AG09319 (cell line): Measurements from ENCODE around the gene SUPT3H.

Experiments
- DNase-seq: peaks from one replicate; pipeline ENCODE4 v3.0.0-alpha.2; 2010; ENCODE audit warnings: low read depth; ENCODE audit errors: extremely low read depth
- CTCF ChIP-seq: IDR thresholded peaks from 2 replicates; pipeline ENCODE4 v1.5.1; 2011; ENCODE audit warnings: low read depth, mild to moderate bottlenecking, inconsistent platforms, low read length, moderate library complexity

SUPT3H gene

GRCh38 chr6:45323656-45324224 is 54.0 kb downstream of the SUPT3H start:
- no peak for TF ChIP-seq CTCF
- DNase-seq, result no peak

GRCh38 chr6:45320349-45320748 is 57.4 kb downstream of the SUPT3H start:
- no peak for DNase-seq
- TF ChIP-seq CTCF, result no peak

DNA sequence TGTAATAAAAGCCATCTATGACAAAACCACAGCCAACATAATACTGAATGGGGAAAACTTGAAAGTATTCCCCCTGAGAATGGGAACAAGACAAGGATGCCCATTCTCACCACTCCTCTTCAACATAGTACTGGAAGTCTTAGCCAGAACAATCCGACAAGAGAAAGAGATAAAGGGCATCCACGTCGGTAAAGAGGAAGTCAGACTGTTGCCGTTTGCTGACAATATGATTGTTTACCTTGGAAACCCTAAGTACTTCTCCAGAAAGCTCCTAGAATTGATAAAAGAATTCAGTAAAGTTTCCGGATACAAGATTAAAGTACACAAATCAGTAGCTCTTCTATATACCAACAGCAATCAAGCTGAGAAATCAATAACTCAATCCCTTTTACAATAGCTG is 63.6 kb downstream of the SUPT3H start:
- TF ChIP-seq CTCF, result no peak
- no peak for DNase-seq

GRCh38 chr6:45310118-45310788 is 67.5 kb downstream of the SUPT3H start:
- TF ChIP-seq CTCF, result no peak
- DNase-seq, result no peak

DNA sequence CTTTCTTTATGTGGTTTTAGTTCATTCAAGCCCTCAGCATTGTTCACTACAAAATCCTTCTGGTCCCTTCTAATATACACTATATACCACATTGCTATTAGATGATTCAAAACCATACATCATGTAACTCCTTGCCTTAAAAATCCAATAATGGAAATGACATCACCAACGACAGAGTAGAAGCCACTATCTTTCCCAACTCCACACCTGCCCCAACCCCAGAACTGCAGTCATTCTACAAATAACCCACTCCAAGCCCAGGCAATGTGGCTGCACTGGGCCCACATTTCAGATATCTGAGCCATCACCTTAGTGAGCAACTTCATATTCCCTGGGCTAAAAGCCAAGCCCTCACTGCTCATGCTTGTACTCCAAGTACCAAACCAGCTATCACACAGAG is 72.2 kb downstream of the SUPT3H start:
- no peak for DNase-seq
- no peak for TF ChIP-seq CTCF

DNA sequence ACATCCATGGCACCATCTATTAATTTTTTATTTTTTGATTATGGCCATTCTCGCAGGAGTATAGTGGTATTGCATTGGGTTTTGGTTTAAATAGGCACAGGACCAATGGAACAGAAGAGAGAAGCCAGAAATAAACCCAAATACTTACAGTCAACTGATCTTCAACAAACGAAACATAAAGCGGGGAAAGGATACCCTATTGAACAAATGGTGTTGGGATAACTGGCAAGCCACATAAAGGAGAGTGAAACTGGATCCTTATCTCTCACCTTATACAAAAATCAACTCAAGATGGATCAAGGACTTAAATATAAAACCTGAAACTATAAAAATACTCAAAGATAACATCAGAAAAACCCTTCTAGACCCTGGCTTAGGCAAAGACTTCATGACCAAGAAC is 74.9 kb downstream of the SUPT3H start:
- DNase-seq, result no peak
- no peak for TF ChIP-seq CTCF

DNA sequence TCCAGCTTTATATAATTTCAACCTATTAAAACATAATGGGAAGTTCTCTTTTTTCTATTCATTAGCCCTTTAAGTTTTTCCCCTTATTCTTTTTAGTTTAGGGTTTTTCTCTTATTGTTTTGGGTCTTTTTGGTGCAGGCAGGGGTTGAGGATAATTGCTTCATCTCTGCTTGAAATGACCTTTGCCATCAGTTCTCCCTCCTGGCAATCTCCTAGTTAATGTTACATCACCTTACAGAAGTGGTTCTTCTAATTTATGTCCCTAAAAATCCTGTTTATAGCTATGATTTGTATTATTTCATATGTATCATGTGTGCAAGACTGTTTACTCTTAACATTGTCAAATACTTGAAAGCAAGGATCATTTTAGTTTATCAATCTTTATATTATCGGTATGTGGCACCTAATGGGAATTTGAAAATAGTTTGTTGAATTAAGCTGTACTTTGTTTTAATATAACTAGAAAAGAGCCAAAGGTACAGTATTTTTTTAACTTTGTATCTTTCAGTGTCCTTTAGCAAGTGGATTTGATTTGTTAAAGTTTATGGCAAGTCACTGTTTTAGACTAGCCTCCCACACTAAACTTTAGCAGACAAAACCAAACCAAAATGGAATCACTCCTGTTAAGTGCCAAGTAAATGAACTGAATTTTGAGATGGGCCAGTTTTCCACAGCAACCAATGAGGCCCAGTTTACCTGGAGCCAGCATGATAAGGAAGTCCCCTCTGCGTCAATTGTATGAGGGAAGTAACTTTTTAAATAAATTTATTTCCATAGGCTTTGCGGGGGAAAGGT is 76.2 kb downstream of the SUPT3H start:
- TF ChIP-seq CTCF, result no peak
- no peak for DNase-seq
